ENCODE measurements around the gene CAPNS2. TPM values are rescaled to one million over a fixed set of nuclear protein-coding genes. Genes with fewer than 3 reads are reported as not detected.

CAPNS2 gene
- 0.29 TPM in 1 of 2 replicates, not detected in the other for total RNA-seq (2021)
- long read RNA-seq: 0 reads

- no peaks in the 10 kb centered on the region for H3K9me3 Mint-ChIP-seq
- Histone ChIP-seq H2BK12ac (ENCODE audit: insufficient read length, low read depth, low read length) (no peak within 1 kb of the TSS), H3T11ph (ENCODE audit: low read length) (no peak within 1 kb of the TSS), H3K23me2 (ENCODE audit: insufficient read length, low read depth, low read length, poor library complexity, severe bottlenecking) (no peaks in the 10 kb centered on the region), H3K9me3 (ENCODE audit: control insufficient read depth, low read depth, low read length) (no peaks in the 10 kb centered on the region), H3K4ac (ENCODE audit: low read depth, low read length) (no peak within 1 kb of the TSS), H4K91ac (ENCODE audit: insufficient read length, low read depth, low read length) (no peak within 1 kb of the TSS), H4K5ac (ENCODE audit: insufficient read length, low read depth, low read length) (no peak within 1 kb of the TSS), H3K4me1 (ENCODE audit: insufficient read depth, low read length) (no peaks in the 10 kb centered on the region), H3K9ac (ENCODE audit: extremely low read depth, insufficient read length, low read length) (no peak within 1 kb of the TSS), H3K79me1 (ENCODE audit: insufficient read depth, low read depth, low read length, poor library complexity, severe bottlenecking) (no peaks in the 10 kb centered on the region), H3K27ac (ENCODE audit: insufficient read length, low read depth, low read length) (no peak within 1 kb of the TSS), H3K79me2 (ENCODE audit: insufficient read depth, low read length) (no peaks in the 10 kb centered on the region), H2BK5ac (ENCODE audit: insufficient read length, low read length) (no peak within 1 kb of the TSS), H4K20me1 (ENCODE audit: control insufficient read depth, insufficient read depth, insufficient read length) (no peaks in the 10 kb centered on the region), H3K14ac (ENCODE audit: insufficient read depth, low read length) (no peak within 1 kb of the TSS), H3K18ac (ENCODE audit: insufficient read length, low read depth, low read length) (no peak within 1 kb of the TSS), H2BK120ac (ENCODE audit: low read depth, low read length, poor library complexity, severe bottlenecking) (no peak within 1 kb of the TSS), H3K23ac (ENCODE audit: insufficient read length, low read depth, low read length) (no peak within 1 kb of the TSS), H4K8ac (replicated peaks; ENCODE audit: insufficient read length, low read depth, low read length) (no peak within 1 kb of the TSS), H3K4me2 (ENCODE audit: insufficient read depth, insufficient read length, low read length) (no peak within 1 kb of the TSS), H3K27me3 (ENCODE audit: insufficient read depth, low read length) (no peaks in the 10 kb centered on the region), H2BK15ac (ENCODE audit: low read depth, low read length) (no peak within 1 kb of the TSS), H3K56ac (ENCODE audit: insufficient read length, low read depth, low read length) (no peak within 1 kb of the TSS), H2AFZ (ENCODE audit: low read length) (no peak within 1 kb of the TSS), H2BK20ac (ENCODE audit: low read depth, low read length, poor library complexity, severe bottlenecking) (no peak within 1 kb of the TSS), H2AK5ac (ENCODE audit: insufficient read length, low read length) (no peak within 1 kb of the TSS)
- H3K4me3 Mint-ChIP-seq: no peak within 1 kb of the TSS
- no peaks in the 10 kb centered on the region for H3K36me3 Mint-ChIP-seq (ENCODE audit: insufficient read depth in 1 of 3, low read depth in 3 of 3)
- no peak for DNase-seq
- H3K4me1 Mint-ChIP-seq: no peaks in the 10 kb centered on the region
- no peak within 1 kb of the TSS for H3K27ac Mint-ChIP-seq
- TF ChIP-seq CTCF (conservative IDR thresholded peaks at IDR 0.05): no peak
- no peaks in the 10 kb centered on the region for H3K27me3 Mint-ChIP-seq (ENCODE audit: low read depth)
- no CpG with 5 or more reads among the region's 9 CpGs for WGBS (ENCODE audit: extremely low coverage, insufficient read length, low lambda C conversion rate)
Measured at GRCh38 chr16:55566432-55567175, at the start of gene CAPNS2. TSS of gene CAPNS2 (plus strand) at chr16:55566684. CDS start at chr16:55566757, 73 bp downstream.

Data from H9 (cell line).